BJ (cell line): ENCODE results near the gene JUND. TPM values are rescaled to one million over a fixed set of nuclear protein-coding genes. Genes with fewer than 3 reads are reported as not detected.

Source experiments
- CTCF ChIA-PET: fragments of 350-600 bp; formaldehyde crosslinking; extraction: SDS; loops from one replicate; lab custom pipeline; 2021; ENCODE audit warnings: antibody characterized with exemption, inconsistent platforms; lab: Yijun Ruan, JAX
- POLR2A ChIA-PET: fragments of 300-600 bp; sonication (Branson Sonifier 250); formaldehyde crosslinking; extraction: SDS; loops from one replicate; lab custom pipeline; 2021; ENCODE audit warnings: antibody characterized with exemption; lab: Charles Lee
- DNase-seq: peaks from one replicate; pipeline ENCODE4 v3.0.0-alpha.2; 2011; ENCODE audit warnings: low read depth
- H3K27me3 ChIP-seq: 2 replicates; pipeline ENCODE4 v1.6.0; 2011; ENCODE audit warnings: low read length; ENCODE audit not compliant: control insufficient read depth, insufficient read depth
- H3K36me3 ChIP-seq: 2 replicates; pipeline ENCODE4 v1.5.1; 2011; ENCODE audit warnings: low read length; ENCODE audit not compliant: control insufficient read depth, insufficient read depth
- H3K4me3 ChIP-seq: 2 replicates; pipeline ENCODE4 v1.5.1; 2011; ENCODE audit warnings: low read depth, mild to moderate bottlenecking, control low read depth, low read length
- polyA plus RNA-seq: library from polyadenylated mRNA; depleted of rRNA; stranded (reverse); fragments of >200 nt; gene quantifications from 2 replicates; pipeline ENCODE4 v1.2.3, GENCODE V29; 2011
- TF ChIP-seq, protein P1 (sequence below): IDR thresholded peaks from 2 replicates; pipeline ENCODE4 v1.5.1; 2011; ENCODE audit warnings: low read depth, mild to moderate bottlenecking, control low read depth, inconsistent platforms, low read length, moderate library complexity; ENCODE audit not compliant: insufficient read depth

Gene JUND
- polyA plus RNA-seq, 1 experiment, result 124 TPM

DNA sequence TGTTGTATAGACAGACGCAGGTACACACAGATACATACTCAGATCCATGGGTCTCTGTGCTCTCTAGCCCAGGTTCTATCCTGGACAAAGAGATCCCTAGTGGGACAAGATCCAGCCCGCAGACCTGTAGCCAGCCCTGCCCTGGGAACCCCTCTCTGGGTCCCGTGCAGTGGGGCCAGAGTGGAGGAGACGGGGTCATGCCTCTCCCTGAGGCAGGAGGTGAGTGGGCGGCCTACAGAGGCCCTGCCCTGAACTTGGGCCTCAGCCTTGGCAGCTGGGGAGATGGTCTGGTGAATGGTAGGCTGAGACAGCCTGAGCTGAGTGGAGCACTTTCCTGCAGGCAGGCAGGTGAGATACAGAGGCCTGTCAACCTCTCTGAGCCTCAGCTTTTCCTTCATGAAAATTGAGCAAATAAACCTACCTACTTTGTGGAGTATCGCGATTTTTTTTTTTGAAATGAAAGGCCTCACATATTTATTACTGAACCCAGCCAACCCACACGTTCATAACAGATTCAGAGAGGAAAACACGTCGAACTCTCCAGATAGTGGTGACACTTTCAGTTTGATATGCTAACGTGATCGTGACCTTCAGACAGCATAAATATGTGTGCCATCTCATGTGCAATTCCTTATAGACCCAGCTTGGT, 3.4 kb upstream of the JUND start:
- ChIA-PET POLR2A (no interaction called here), CTCF (interaction anchor here (0.6 kb wide), 1 partner anchor 123 kb away, joined by 3 read pairs; no protein-coding TSS in a partner anchor)
- no peak for DNase-seq
- H3K36me3 ChIP-seq, result no peaks in the 10 kb centered on the region
- TF ChIP-seq, protein P1, sequence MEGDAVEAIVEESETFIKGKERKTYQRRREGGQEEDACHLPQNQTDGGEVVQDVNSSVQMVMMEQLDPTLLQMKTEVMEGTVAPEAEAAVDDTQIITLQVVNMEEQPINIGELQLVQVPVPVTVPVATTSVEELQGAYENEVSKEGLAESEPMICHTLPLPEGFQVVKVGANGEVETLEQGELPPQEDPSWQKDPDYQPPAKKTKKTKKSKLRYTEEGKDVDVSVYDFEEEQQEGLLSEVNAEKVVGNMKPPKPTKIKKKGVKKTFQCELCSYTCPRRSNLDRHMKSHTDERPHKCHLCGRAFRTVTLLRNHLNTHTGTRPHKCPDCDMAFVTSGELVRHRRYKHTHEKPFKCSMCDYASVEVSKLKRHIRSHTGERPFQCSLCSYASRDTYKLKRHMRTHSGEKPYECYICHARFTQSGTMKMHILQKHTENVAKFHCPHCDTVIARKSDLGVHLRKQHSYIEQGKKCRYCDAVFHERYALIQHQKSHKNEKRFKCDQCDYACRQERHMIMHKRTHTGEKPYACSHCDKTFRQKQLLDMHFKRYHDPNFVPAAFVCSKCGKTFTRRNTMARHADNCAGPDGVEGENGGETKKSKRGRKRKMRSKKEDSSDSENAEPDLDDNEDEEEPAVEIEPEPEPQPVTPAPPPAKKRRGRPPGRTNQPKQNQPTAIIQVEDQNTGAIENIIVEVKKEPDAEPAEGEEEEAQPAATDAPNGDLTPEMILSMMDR, result no peak
- no peak overlapping the region for H3K4me3 ChIP-seq
- H3K27me3 ChIP-seq, result no peaks in the 10 kb centered on the region

DNA sequence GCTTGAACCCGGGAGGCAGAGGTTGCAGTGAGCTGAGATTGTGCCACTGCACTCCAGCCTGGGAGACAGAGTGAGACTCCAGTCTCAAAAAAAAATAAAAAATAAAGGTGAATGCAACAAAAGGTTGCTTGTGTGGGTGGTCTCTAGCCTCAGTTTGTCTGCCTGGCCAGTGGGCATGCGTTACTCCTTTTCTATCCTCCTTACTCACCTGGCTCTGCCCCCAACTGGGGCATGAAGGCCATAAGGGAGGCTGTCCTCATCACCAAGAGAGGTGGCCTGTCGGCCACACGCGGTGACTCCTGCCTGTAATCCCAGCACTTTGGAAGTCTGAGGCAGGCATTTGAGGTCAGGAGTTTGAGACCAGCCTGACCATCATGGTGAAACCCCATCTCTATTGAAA, 1.9 kb upstream of the JUND start:
- Histone ChIP-seq H3K4me3 (no peak overlapping the region), H3K27me3 (no peaks in the 10 kb centered on the region), H3K36me3 (peaks cover 7% of the 10 kb centered on the region)
- TF ChIP-seq, protein P1, result no peak
- DNase-seq, result no peak
- POLR2A ChIA-PET, result no interaction called here
- CTCF ChIA-PET, result no interaction called here

DNA sequence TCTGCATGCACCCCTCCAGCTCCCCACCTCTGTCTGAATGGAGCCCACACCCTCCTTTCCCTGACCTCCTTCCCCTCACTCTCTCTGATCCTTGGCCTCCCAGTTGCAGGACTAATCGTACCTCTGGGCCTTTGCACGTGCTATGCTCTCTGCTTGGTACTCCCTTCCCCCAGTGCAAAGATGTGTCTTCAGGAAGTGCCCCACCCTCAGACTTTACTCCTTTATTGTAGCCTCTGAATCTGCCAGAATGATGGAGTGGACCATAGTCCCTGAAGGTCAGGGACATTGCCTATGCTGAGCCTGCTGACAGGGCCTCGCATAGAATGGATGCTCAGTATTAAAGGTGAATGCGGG, 1.3 kb upstream of the JUND start:
- ChIA-PET POLR2A (interaction anchor here (1.8 to 3.4 kb wide), 3 partner anchors 10 to 40 kb away, joined by 16 to 41 read pairs (median 21); partner anchors contain the start of gene LSM4), CTCF (interaction anchor here (0.6 to 11.5 kb wide), 3 partner anchors 19 to 114 kb away, joined by 3 to 252 read pairs (median 85); no protein-coding TSS in a partner anchor)
- H3K4me3 ChIP-seq, result no peak overlapping the region
- H3K36me3 ChIP-seq, result peaks cover 11% of the 10 kb centered on the region
- TF ChIP-seq, protein P1, result no peak
- H3K27me3 ChIP-seq, result no peaks in the 10 kb centered on the region
- DNase-seq, result no peak

GRCh38 chr19:18282021-18282787, 782 bp upstream of the JUND start:
- Histone ChIP-seq H3K27me3 (no peaks in the 10 kb centered on the region), H3K4me3 (peak overlapping the region; percentile 53), H3K36me3 (peaks cover 11% of the 10 kb centered on the region)
- TF ChIP-seq, protein P1, result peak; percentile 40
- DNase-seq, result no peak
- CTCF ChIA-PET, result interaction anchor here (0.6 to 11.5 kb wide), 8 partner anchors 17 to 114 kb away, joined by 3 to 252 read pairs (median 3); no protein-coding TSS in a partner anchor
- POLR2A ChIA-PET, result interaction anchor here (0.5 to 3.4 kb wide), 10 partner anchors 10 to 135 kb away, joined by 3 to 41 read pairs (median 6); partner anchors contain the start of genes LSM4 and RAB3A
